ENCODE results near the gene GUCD1. TPM values are rescaled to one million over a fixed set of nuclear protein-coding genes. Genes with fewer than 3 reads are reported as not detected.

Gene GUCD1
- total and polyA plus RNA-seq, 9 donors: 67.1 to 81.1 (median 72.5) TPM

DNA sequence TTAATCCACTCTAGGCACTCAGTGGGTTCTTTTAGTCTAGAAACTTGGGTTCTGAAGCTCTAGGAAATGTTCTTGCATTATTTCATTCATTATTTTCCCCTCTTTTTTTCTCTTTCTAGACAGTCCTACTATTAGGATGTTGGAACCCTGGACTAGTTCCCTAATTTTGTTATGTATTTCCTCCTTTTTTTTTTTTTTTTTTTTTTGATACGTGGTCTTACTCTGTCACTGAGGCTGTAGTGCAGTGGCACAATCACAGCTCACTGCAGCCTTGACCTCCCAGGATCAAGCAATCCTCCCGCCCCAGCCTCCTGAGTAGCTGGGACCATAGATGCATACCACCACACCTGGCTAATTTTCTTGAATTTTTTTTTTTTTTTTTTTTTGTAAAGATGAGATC lies 50.4 kb downstream of the GUCD1 start:
- Histone ChIP-seq H3K9me3 (replicated peaks; ENCODE audit: control insufficient read depth, low read depth, low read length) (no peaks in the 10 kb centered on the region), H3K4me1 (ENCODE audit: control insufficient read depth, insufficient read depth, low read length) (peaks cover 13% of the 10 kb centered on the region), H3K27ac (ENCODE audit: low read length) (no peak overlapping the region), H3K36me3 (ENCODE audit: control insufficient read depth, insufficient read depth, low read length) (no peaks in the 10 kb centered on the region), H3K27me3 (ENCODE audit: control insufficient read depth, insufficient read depth, low read length) (peaks cover 5% of the 10 kb centered on the region), H3K4me3 (ENCODE audit: low read length) (no peak overlapping the region)
- DNase-seq: no peak
- WGBS (ENCODE audit: insufficient coverage): no CpG with 5 or more reads among the region's 2 CpGs

DNA sequence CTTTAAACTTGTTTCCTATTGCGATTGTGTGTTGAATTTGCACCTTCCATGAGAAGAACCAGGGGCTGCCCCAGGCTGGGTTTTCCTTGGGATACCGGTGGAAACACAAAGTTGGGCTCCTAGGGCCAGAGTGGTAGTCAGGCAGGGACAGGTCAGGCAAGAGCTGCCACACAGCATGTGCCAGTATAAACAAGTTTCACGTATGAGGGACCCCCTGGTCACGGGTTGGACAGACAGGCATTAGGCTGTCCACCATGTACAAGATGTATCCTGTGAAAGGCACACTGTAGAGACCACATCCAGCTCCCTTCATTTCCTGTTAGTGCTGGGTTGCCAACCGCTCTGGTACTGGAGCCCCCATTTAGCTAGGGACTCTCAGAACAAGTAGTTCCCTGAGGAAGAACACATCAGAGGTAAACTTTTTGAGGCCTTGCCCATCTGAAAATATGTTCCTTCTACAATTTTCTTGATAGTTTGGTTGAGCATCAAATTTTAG lies 51.0 kb downstream of the GUCD1 start:
- Histone ChIP-seq H3K4me1 (ENCODE audit: control insufficient read depth, insufficient read depth, low read length) (peaks cover 13% of the 10 kb centered on the region), H3K9me3 (replicated peaks; ENCODE audit: control insufficient read depth, low read depth, low read length) (no peaks in the 10 kb centered on the region), H3K4me3 (ENCODE audit: low read length) (no peak overlapping the region), H3K27ac (ENCODE audit: low read length) (no peak overlapping the region), H3K27me3 (ENCODE audit: control insufficient read depth, insufficient read depth, low read length) (peaks cover 5% of the 10 kb centered on the region), H3K36me3 (ENCODE audit: control insufficient read depth, insufficient read depth, low read length) (no peaks in the 10 kb centered on the region)
- 78% methylated on average over 5 of the region's 5 CpGs for WGBS (ENCODE audit: insufficient coverage)
- no peak for DNase-seq

DNA sequence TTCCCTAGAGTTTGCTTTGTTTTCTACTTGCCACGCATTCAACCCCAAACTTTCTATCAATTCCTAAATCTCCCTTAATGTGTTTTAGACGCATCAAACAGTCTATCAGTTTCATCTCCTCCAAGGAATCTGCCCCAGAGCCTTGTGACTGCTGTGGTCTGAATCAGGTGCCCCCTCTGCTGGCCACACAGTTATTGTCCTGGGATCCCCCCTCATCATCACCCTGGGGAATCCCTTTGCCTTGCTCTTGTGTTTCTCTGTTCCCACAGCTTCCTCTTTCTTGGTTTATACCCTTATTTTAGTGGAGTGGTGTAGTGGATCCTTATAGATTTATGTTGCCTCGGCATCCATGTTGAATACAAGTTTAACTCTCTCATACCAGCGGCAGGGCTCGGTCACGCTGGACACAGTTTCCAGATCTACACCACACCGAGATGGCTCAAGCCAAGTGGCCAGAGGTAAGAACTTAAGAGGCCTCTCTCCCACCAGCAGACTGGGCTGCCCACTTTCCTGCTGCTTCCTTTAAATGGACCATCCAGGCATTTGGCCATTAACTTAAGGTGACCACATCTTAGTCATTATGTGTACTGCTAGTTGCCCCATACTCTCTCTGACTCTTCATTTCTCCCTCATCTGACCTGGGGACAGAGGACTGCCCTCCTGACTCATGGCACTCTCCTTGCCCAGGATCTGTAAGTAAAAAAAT lies 51.6 kb downstream of the GUCD1 start:
- H3K36me3 ChIP-seq (ENCODE audit: control insufficient read depth, insufficient read depth, low read length): no peaks in the 10 kb centered on the region
- no peak overlapping the region for H3K27ac ChIP-seq (ENCODE audit: low read length)
- H3K27me3 ChIP-seq (ENCODE audit: control insufficient read depth, insufficient read depth, low read length): peaks cover 5% of the 10 kb centered on the region
- H3K9me3 ChIP-seq (replicated peaks; ENCODE audit: control insufficient read depth, low read depth, low read length): no peaks in the 10 kb centered on the region
- H3K4me1 ChIP-seq (ENCODE audit: control insufficient read depth, insufficient read depth, low read length): peaks cover 13% of the 10 kb centered on the region
- H3K4me3 ChIP-seq (ENCODE audit: low read length): no peak overlapping the region
- 64% methylated on average over 5 of the region's 7 CpGs for WGBS (ENCODE audit: insufficient coverage)
- DNase-seq: peak; percentile 61

DNA sequence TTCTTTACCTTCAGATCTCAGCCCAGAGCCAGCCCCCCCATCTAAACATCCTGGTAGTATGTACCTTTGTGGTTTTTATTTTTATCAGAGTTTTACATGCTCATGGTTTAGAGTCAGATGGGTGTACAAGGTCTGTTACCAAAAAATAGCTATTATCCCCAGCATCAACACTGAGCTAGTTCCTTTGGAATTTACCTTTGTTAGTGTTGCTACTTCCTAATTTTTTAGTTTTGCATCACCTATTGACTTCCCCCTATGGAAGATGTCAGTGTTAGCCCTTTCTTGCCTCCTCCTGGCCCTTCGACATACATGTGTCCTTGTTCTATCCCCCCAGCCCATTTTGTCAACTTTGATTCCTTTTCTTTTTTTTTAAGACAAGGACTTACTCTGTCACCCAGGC lies 52.4 kb downstream of the GUCD1 start:
- no peaks in the 10 kb centered on the region for H3K9me3 ChIP-seq (replicated peaks; ENCODE audit: control insufficient read depth, low read depth, low read length)
- WGBS (ENCODE audit: insufficient coverage): 93% methylated on average over 1 of the region's 1 CpG
- peaks cover 13% of the 10 kb centered on the region for H3K4me1 ChIP-seq (ENCODE audit: control insufficient read depth, insufficient read depth, low read length)
- no peaks in the 10 kb centered on the region for H3K36me3 ChIP-seq (ENCODE audit: control insufficient read depth, insufficient read depth, low read length)
- H3K4me3 ChIP-seq (ENCODE audit: low read length): no peak overlapping the region
- H3K27me3 ChIP-seq (ENCODE audit: control insufficient read depth, insufficient read depth, low read length): peaks cover 4% of the 10 kb centered on the region
- DNase-seq: no peak
- no peak overlapping the region for H3K27ac ChIP-seq (ENCODE audit: low read length)

DNA sequence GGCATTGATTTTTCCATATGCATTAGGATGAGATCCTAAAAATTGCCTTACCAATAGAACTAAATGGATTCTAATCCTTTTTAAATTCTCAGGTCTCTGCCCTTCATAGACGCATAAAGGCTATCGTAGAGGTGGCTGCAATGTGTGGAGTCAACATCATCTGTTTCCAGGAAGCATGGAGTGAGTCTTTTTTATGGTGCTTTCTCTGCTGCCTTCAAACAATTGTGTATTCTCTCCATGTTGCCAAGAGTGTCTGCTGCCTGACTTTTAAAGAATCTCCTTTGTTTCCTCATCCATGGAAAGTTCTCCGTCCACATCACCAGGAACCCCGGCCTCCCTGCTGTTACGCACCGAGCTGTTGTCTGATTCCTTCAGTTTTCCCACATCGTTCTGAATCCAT lies 52.9 kb downstream of the GUCD1 start:
- H3K36me3 ChIP-seq (ENCODE audit: control insufficient read depth, insufficient read depth, low read length): no peaks in the 10 kb centered on the region
- peaks cover 4% of the 10 kb centered on the region for H3K27me3 ChIP-seq (ENCODE audit: control insufficient read depth, insufficient read depth, low read length)
- 70% methylated on average over 5 of the region's 7 CpGs for WGBS (ENCODE audit: insufficient coverage)

DNA sequence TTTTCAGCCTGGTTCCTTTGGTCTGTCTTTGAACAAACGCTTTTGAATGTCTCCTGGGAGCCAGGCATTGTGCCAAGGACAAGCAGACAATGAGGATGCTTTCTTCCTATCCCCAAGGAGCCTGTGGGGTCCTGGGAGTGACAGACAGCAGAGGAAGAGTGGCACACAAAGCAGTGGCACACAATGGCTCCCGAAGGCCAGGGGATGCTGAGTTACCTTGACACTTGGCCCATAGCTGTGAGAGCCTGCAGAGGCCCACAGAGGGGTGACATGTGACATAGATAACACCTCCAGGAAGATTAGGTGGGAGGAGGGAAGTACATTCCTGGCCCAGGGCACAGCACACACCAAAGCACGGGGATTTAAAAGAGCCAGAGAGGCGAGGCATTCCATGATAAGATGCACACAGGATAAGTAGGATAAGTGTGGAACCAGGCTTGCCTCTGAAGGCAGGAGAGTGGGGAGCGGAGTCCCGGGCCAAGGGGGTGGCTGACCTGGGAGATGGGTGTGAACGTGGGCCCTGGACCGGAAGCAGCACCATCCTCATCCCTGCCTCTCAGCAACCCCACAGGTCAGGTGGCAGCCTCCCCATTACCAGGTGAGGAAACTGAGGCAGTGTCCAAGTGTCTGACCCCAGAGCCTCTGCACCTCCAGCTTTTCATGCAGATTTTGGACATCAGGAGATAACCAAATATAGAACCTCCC lies 53.5 kb downstream of the GUCD1 start:
- peaks cover 11% of the 10 kb centered on the region for H3K4me1 ChIP-seq (ENCODE audit: control insufficient read depth, insufficient read depth, low read length)
- WGBS (ENCODE audit: insufficient coverage): 67% methylated on average over 1 of the region's 8 CpGs
- H3K27me3 ChIP-seq (ENCODE audit: control insufficient read depth, insufficient read depth, low read length): peaks cover 5% of the 10 kb centered on the region
- H3K4me3 ChIP-seq (ENCODE audit: low read length): no peak overlapping the region
- no peak overlapping the region for H3K27ac ChIP-seq (ENCODE audit: low read length)
- no peak for DNase-seq
- H3K9me3 ChIP-seq (replicated peaks; ENCODE audit: control insufficient read depth, low read depth, low read length): no peaks in the 10 kb centered on the region
- no peaks in the 10 kb centered on the region for H3K36me3 ChIP-seq (ENCODE audit: control insufficient read depth, insufficient read depth, low read length)

More for the DNA sequence above, 52.9 kb downstream of the GUCD1 start:
- peaks cover 11% of the 10 kb centered on the region for H3K4me1 ChIP-seq (ENCODE audit: control insufficient read depth, insufficient read depth, low read length)
- no peak for DNase-seq
- H3K9me3 ChIP-seq (replicated peaks; ENCODE audit: control insufficient read depth, low read depth, low read length): no peaks in the 10 kb centered on the region
- H3K27ac ChIP-seq (ENCODE audit: low read length): no peak overlapping the region
- H3K4me3 ChIP-seq (ENCODE audit: low read length): no peak overlapping the region

DNA sequence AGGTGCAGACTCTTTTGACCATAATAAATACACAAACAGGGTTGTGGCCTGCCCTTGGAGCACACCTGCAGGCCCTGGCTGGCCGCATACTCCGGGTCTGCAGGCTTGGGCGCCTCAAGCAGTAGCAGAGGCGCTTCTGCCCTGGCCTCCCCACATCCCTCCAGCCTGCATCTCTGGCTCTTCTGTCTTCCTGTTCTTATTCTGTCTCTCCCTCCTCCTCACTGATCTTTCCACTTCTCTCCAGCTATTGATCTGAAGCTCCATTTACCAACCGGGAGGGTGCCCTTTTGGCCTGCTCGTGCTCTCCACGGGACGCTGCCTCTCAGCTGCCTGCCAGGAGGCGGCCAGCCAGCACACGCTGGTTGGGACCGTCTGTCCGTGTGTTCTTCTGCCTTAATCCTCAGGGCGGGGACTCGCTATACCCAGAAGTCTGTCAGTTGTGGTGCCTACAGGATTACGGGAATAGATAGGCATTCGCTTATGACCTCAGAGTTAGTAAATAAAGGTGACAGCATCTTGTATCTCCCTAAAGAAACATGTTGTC lies 54.6 kb downstream of the GUCD1 start:
- 45% methylated on average over 8 of the region's 16 CpGs for WGBS (ENCODE audit: insufficient coverage)
- H3K27ac ChIP-seq (ENCODE audit: low read length): no peak overlapping the region

DNA sequence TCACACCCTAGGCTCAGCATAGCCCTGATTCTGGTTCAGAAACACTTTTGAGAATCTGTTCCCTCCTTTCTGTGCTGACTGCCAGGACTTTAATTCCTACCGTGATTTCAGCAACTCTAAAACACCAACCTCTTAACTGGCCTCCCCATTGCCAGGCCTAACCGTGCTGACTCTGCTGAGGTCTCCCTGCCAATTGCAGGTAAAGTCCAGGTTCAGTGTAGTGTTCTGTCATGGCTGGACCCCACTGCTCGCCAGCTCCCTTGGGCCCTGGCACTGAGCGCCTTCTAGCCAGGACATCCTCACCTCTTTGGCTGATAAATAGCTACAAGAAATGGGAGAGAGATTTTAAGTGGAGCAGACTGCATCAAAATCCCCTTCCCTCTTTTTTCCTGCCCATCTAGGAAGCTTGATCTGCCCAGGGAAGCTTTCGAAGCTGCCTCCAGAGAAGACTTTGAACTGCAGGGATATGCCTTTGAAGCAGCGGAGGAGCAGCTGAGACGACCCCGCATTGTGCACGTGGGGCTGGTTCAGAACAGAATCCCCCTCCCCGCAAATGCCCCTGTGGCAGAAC lies 55.1 kb downstream of the GUCD1 start:
- no peak overlapping the region for H3K27ac ChIP-seq (ENCODE audit: low read length)
- WGBS (ENCODE audit: insufficient coverage): 70% methylated on average over 9 of the region's 10 CpGs
- H3K36me3 ChIP-seq (ENCODE audit: control insufficient read depth, insufficient read depth, low read length): no peaks in the 10 kb centered on the region

More for the DNA sequence above, 54.6 kb downstream of the GUCD1 start:
- no peaks in the 10 kb centered on the region for H3K36me3 ChIP-seq (ENCODE audit: control insufficient read depth, insufficient read depth, low read length)
- no peaks in the 10 kb centered on the region for H3K9me3 ChIP-seq (replicated peaks; ENCODE audit: control insufficient read depth, low read depth, low read length)
- H3K4me1 ChIP-seq (ENCODE audit: control insufficient read depth, insufficient read depth, low read length): peaks cover 11% of the 10 kb centered on the region
- peaks cover 14% of the 10 kb centered on the region for H3K27me3 ChIP-seq (ENCODE audit: control insufficient read depth, insufficient read depth, low read length)
- DNase-seq: peak; percentile 33
- H3K4me3 ChIP-seq (ENCODE audit: low read length): no peak overlapping the region

DNA sequence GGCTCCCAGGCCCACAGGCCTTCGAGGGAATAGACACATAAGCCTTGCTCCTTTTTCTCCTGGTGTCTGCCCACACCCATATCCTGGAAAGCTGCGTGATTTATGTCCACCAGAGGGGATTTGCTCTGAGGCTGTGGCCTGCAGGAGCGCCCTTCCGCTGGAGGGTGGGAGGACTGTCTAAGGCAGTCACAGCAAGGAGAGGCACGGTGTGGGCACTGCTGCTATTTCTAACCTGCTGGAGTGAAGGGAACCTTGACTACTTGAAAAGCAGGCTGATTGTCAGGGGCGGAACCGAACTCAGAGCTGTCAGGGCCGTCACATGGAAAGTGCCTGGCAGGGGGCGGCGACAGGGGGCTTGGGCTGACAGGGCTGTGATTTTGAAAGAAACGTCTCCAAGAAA lies 56.1 kb downstream of the GUCD1 start:
- Histone ChIP-seq H3K36me3 (ENCODE audit: control insufficient read depth, insufficient read depth, low read length) (no peaks in the 10 kb centered on the region), H3K4me1 (ENCODE audit: control insufficient read depth, insufficient read depth, low read length) (peaks cover 19% of the 10 kb centered on the region), H3K4me3 (ENCODE audit: low read length) (no peak overlapping the region)

More for the DNA sequence above, 55.1 kb downstream of the GUCD1 start:
- Histone ChIP-seq H3K4me1 (ENCODE audit: control insufficient read depth, insufficient read depth, low read length) (peaks cover 15% of the 10 kb centered on the region), H3K4me3 (ENCODE audit: low read length) (no peak overlapping the region), H3K27me3 (ENCODE audit: control insufficient read depth, insufficient read depth, low read length) (peaks cover 20% of the 10 kb centered on the region), H3K9me3 (replicated peaks; ENCODE audit: control insufficient read depth, low read depth, low read length) (no peaks in the 10 kb centered on the region)
- no peak for DNase-seq

DNA sequence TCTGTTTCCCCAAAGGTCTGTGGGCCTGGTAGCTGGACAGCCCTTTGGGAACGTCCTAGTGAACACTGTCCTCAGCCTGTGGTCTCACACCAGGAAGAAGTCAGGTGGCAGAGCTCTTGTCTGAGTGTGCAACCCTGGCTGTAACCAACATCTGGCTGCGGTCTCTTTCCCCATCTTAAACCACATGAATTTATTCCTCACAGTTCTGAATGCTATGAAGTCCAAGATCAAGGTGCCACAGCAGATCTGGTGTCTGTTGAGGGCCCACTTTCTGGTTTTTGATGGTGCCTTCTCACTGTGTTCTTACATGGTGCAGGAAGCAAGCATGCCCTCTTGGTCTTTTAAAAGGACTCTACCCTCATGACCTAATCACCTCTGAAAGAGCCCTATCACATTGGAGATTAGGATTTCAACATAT lies 57.1 kb downstream of the GUCD1 start:
- H3K4me3 ChIP-seq (ENCODE audit: low read length): no peak overlapping the region
- peaks cover 19% of the 10 kb centered on the region for H3K4me1 ChIP-seq (ENCODE audit: control insufficient read depth, insufficient read depth, low read length)
- 76% methylated on average over 2 of the region's 2 CpGs for WGBS (ENCODE audit: insufficient coverage)
- H3K9me3 ChIP-seq (replicated peaks; ENCODE audit: control insufficient read depth, low read depth, low read length): no peaks in the 10 kb centered on the region
- H3K27ac ChIP-seq (ENCODE audit: low read length): no peak overlapping the region
- no peaks in the 10 kb centered on the region for H3K36me3 ChIP-seq (ENCODE audit: control insufficient read depth, insufficient read depth, low read length)
- no peak for DNase-seq
- H3K27me3 ChIP-seq (ENCODE audit: control insufficient read depth, insufficient read depth, low read length): peaks cover 35% of the 10 kb centered on the region

More for the DNA sequence above, 56.1 kb downstream of the GUCD1 start:
- no peak overlapping the region for H3K27ac ChIP-seq (ENCODE audit: low read length)
- DNase-seq: no peak
- WGBS (ENCODE audit: insufficient coverage): 69% methylated on average over 9 of the region's 11 CpGs
- peaks cover 28% of the 10 kb centered on the region for H3K27me3 ChIP-seq (ENCODE audit: control insufficient read depth, insufficient read depth, low read length)
- no peaks in the 10 kb centered on the region for H3K9me3 ChIP-seq (replicated peaks; ENCODE audit: control insufficient read depth, low read depth, low read length)

Measured in muscle of leg (tissue), 11 donors.